ENCODE data around the gene SNX6.
"Not testable (repeated sequence)": the region's sequence is repeated elsewhere in the genome, so short reads cannot be mapped to it uniquely, and the experiment has no call there.

- not testable (repeated sequence) for TF ChIP-seq EZH2 (IDR thresholded peaks at IDR 0.05; ENCODE audit: borderline replicate concordance, low read depth, low read length, poor library complexity, severe bottlenecking); CTCF (conservative IDR thresholded peaks at IDR 0.05; ENCODE audit: low read depth, low read length)
Observed at GRCh38 chr14:34524216-34524615, 105.7 kb downstream of the SNX6 start.
